GM18505 (cell line): ENCODE results near the gene PAX3.

Experiments
- ATAC-seq: cut with Tn5 transposase; IDR thresholded peaks from one replicate; pipeline ENCODE4 v1.9.1; 2021; ENCODE audit not compliant: unreplicated experiment
- POLR2A ChIP-seq: IDR thresholded peaks from 4 replicates; pipeline ENCODE4 v1.6.1; 2011; ENCODE audit warnings: borderline replicate concordance; ENCODE audit not compliant: insufficient read depth, insufficient read length; ENCODE audit errors: extremely low read depth

The PAX3 gene

GRCh38 chr2:222318712-222319585 is 20.2 kb upstream of the PAX3 start:
- peak; percentile 48 for ATAC-seq
- TF ChIP-seq POLR2A: no peak

GRCh38 chr2:222318026-222318711 is 19.4 kb upstream of the PAX3 start:
- ATAC-seq: peak; percentile 42
- no peak for TF ChIP-seq POLR2A

- no peak for TF ChIP-seq POLR2A
Measured at GRCh38 chr2:222315443-222316121, 16.8 kb upstream of the PAX3 start.

GRCh38 chr2:222313816-222314215 is 15.0 kb upstream of the PAX3 start:
- no peak for TF ChIP-seq POLR2A
- ATAC-seq: no peak

More at GRCh38 chr2:222315443-222316121, 16.8 kb upstream of the PAX3 start:
- ATAC-seq: no peak

- TF ChIP-seq POLR2A: no peak
- no peak for ATAC-seq
Measured at GRCh38 chr2:222311978-222312738, 13.4 kb upstream of the PAX3 start.

GRCh38 chr2:222311319-222311977 is 12.7 kb upstream of the PAX3 start:
- no peak for TF ChIP-seq POLR2A
- ATAC-seq: no peak

GRCh38 chr2:222310747-222311318 is 12.0 kb upstream of the PAX3 start:
- no peak for ATAC-seq
- no peak for TF ChIP-seq POLR2A

GRCh38 chr2:222309766-222310165 is 11.0 kb upstream of the PAX3 start:
- ATAC-seq: no peak
- no peak for TF ChIP-seq POLR2A

GRCh38 chr2:222309361-222309760 is 10.6 kb upstream of the PAX3 start:
- no peak for ATAC-seq
- TF ChIP-seq POLR2A: no peak

GRCh38 chr2:222307978-222308730 is 9.4 kb upstream of the PAX3 start:
- no peak for ATAC-seq
- no peak for TF ChIP-seq POLR2A

GRCh38 chr2:222307143-222307756 is 8.5 kb upstream of the PAX3 start:
- ATAC-seq: no peak
- TF ChIP-seq POLR2A: no peak
